Mesenteric fat pad (tissue), 1 donor: ENCODE data around the gene NSA2. TPM values are rescaled to one million over a fixed set of nuclear protein-coding genes. Genes with fewer than 3 reads are reported as not detected.

Source experiments
- DNase-seq: peaks from one replicate; pipeline ENCODE4 v3.0.0-alpha.2; 2020; ENCODE audit warnings: low spot score
- total RNA-seq: library from RNA; stranded (reverse); fragmentation: NEBNext Ultra II Directional; extraction: Animal tissue kit (Norgen Biotek cat#: 25700); gene quantifications from one replicate; pipeline ENCODE4 v1.2.1, GENCODE V29; 2021
- donor health status: DM: yes; HTN: yes; CAD: no.

NSA2 gene
- total RNA-seq, 1 donor from 2014 or later, result 68.6 TPM

GRCh38 chr5:74810915-74811314 is 43.9 kb downstream of the NSA2 start:
- no peak for DNase-seq

DNA sequence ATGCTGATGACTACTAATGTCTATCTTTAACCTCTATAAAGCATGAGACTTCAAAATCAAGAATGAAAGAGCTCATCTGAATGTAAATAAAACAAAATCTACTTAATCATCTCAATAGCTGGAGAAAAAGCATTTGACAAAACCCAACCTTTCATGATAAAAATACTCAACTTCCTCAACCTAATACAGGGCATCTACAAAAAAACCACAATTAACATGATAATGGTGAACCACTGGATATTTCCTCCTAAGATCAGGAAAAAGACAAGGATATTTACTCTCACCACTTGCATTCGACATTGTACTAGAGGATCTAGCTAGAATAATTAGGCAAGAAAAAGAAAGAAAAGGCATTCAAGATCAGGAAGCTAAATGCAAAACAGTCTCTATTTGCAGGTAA is 49.8 kb downstream of the NSA2 start:
- no peak for DNase-seq

- DNase-seq, result no peak
Measured at GRCh38 chr5:74822288-74822687, 55.2 kb downstream of the NSA2 start.

- DNase-seq, result no peak
Measured at GRCh38 chr5:74829413-74829812, 62.4 kb downstream of the NSA2 start.

Other genes starting within 250 kb of the NSA2 start
- gene ENC1, start 126.5 kb upstream of the NSA2 start, total RNA-seq, result 11.9 TPM
- gene HEXB, start 82.0 kb upstream of the NSA2 start, total RNA-seq, result 168 TPM
- gene GFM2, start 132 bp upstream of the NSA2 start, total RNA-seq, result 10.8 TPM
- gene FAM169A, start 99.1 kb downstream of the NSA2 start, total RNA-seq, result 0.16 TPM